T follicular helper cell (primary cell): ENCODE results near the gene TAC4.

Experiments
- DNase-seq: peaks from one replicate; pipeline ENCODE4 v3.0.0-alpha.2; 2020; ENCODE audit warnings: low read depth

TAC4 gene

GRCh38 chr17:49873466-49873865 lies 25.6 kb upstream of the TAC4 start:
- no peak for DNase-seq

- DNase-seq, result no peak
Measured at GRCh38 chr17:49872754-49873377, 25.0 kb upstream of the TAC4 start.

GRCh38 chr17:49871211-49871610 lies 23.3 kb upstream of the TAC4 start:
- DNase-seq, result no peak

DNA sequence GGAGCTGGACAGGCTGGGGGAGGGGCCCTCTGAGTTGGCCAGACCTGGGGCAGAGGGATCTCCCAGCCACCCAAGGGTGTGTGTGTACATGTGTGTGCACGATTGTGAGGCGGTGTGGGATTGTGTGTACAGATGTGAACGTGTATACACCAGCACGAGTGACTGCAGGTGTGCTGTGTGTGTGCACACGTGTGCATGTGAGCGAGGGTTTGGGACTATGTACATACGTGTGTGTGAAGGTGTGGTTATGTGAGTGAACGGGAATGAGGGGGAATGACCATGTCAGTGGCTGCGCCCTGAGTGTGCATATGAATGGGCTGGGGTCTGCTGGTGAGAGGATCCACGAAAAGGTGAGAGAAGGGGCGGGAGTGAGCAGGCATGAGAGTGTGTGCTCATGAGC lies 22.4 kb upstream of the TAC4 start:
- DNase-seq, result no peak

- DNase-seq, result no peak
Measured at GRCh38 chr17:49869038-49869374, 21.1 kb upstream of the TAC4 start.

GRCh38 chr17:49866882-49867413 lies 19.1 kb upstream of the TAC4 start:
- DNase-seq, result no peak

DNA sequence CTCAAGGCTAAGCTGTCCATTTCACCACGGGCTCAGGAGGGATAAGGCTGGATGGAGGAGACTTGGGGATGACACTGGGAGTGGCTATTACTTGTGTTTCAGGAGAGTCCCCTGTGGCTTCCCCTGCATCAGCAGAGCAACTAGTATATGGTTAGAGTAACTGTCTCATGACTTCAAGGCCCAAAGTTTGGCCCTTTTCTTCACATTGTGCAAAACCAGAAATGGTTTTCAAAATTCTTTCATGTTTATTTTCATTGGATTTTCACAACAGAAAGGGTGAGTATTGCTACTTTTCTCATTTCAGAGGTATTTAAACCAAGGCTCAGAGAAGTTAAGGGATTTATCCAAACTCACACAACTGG lies 18.1 kb upstream of the TAC4 start:
- DNase-seq, result no peak

DNA sequence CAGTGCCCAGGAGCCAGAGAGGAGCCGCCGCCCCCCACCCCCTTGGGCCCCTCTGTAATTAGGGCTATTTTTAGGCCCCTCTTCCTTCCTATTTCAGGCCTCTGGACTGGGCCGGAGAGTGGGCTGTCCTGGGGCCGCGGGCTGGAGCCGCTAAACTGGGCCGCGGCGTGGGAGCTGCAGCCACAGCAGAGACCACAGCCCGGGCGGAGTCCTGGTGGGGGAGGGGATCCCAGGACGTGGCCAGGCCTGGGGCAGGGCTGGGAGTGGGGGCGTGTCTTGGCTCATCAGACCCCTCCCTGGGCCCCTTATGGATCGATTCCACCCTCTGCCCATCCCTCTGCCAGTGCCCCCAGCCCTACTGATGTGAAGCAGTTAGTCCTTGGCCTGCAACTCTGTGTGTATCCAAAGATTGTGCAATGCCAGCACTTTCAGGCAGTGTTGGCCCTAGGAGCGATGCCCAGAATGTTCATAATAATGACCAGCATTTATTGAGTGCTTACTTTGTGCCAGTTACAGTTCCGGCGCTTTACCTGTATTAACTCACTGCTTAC lies 15.0 kb upstream of the TAC4 start:
- DNase-seq, result no peak

GRCh38 chr17:49861150-49861884 lies 13.4 kb upstream of the TAC4 start:
- peak; percentile 40 for DNase-seq

GRCh38 chr17:49859991-49860953 lies 12.4 kb upstream of the TAC4 start:
- no peak for DNase-seq

DNA sequence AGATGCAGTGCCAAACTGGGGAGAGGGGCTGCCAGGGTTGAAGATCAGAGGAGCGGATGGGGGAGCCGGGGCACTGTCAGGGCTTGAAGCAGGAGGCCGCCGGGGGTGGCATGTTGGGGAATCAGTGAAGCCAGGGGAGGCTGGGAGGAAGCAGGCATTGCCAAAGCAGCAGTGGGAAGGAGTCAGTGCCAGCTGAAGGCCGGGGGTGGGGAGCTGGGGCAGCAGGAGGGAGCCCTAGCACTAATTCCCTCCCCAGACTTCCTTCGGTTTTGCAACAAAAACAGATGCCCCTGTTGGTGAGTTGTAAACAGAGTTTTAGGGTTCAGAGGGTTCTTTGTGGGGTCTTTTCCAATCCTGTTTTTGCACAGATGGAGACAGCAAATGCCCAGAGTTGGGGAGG lies 10.9 kb upstream of the TAC4 start:
- DNase-seq, result no peak

DNA sequence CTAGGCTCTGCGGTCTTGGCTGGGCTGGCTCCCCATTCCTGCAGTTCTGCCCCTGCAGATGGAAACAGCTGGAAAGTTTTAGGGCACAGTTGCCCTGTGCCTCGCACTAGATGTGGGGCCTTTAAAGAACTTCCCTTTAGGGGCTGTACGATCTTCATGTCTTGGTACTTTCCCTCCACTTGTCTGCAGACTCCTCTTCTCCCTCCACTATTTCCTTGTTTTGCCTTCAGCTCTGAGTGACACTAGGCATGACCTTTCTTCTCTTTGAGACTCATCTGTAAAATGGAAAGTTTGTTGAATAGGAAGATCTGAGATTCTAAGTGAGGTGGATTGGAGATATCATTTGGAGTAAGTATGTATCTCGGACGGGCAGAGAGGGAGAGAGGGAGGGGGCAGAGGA lies 6.3 kb upstream of the TAC4 start:
- no peak for DNase-seq

- DNase-seq, result no peak
Measured at GRCh38 chr17:49853470-49854015, 5.7 kb upstream of the TAC4 start.

DNA sequence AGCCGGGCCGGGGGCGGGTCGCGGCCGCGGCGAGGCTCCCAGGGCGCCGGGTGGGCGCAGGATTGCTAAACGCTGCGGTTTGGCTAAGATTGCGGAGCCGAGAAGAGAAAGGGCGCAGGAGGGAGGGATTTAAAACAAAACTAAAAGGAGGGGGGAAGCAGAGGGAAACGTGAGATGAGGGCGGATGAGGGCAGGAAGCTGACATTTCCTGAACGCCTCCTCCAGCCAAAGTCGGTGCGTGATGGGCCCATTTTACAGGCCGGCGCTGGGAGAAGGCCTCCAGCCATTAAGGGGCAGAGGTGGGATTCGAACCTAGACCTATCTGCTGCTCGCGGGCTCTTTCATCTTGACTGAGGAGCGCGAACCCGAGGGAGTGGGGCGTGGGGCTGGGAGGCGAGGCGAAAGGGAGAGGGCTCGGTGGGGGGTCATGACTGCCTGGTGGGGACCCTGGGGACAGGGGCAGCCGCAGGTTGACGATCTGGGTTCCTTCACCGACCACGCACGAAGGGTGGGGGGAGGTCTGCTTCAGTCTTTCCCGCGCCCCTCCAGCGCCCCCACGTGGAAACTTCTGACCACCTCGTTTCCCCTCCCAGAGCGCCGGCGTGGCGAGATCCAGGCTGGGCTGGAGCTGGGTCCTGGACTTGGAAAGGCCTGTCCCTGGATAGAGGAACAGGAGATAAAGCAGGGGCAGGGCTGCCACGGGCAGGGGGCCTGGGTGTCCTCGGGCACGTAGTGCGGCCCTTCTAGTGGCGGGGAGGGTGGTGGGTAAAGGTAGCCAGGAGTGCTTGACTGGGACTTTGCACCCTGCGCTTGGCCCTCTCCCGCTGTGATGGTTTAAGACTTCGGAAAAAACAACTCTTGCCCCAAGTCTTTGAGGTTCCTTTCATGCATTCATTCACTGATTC lies 3.8 kb upstream of the TAC4 start:
- DNase-seq, result peak; percentile 51

DNA sequence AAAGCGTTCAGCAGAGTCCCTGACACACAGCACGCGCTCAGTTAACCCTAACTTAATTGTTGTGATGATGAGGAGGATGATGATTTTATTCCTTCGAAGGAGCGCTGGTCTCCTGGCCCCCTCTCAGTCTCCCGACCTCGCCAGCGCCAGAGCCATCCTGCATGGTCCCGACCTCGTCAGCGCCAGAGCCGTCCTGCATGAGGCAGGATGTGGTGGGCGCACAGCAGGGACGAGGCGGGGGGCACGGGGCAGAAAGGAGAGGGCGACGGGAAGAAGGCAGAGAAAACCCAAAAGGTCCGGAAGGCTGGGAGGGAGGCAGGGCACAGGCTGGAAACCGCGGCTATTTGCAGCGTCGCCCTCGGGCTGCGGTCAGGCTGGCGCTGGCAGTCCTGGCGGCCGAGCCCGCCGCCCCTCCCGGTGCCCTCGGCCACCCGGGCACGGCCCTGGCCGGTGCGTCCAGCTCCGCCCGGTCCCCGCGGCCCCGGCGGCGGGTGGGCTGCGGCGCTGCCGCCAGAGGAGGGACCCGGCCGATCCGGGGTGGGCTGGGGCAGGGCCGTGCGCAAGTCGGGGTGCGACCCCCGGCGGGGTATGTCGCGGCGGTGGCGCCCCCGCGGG lies 3.0 kb upstream of the TAC4 start:
- no peak for DNase-seq

- DNase-seq, result no peak
Measured at GRCh38 chr17:49850218-49850610, 2.3 kb upstream of the TAC4 start.

DNA sequence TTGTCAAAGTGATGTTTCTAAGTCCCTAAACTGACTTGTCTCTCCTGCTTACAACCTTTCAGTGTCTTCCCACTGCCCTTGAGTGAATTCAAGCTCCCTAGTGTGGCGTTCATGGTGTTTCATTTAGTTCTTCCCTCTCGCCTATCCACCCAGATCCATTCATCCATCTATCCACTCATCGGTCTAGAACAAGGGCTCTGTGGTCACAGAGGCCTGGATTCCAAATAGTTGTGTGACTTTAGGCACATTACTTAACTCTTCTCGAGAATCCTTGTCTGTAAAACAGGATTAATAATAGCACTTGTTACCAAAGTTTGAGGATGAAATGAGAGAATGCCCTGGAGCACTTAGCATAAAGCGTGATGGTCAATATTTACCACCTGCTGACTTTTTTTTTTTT lies 870 bp upstream of the TAC4 start:
- DNase-seq, result no peak

DNA sequence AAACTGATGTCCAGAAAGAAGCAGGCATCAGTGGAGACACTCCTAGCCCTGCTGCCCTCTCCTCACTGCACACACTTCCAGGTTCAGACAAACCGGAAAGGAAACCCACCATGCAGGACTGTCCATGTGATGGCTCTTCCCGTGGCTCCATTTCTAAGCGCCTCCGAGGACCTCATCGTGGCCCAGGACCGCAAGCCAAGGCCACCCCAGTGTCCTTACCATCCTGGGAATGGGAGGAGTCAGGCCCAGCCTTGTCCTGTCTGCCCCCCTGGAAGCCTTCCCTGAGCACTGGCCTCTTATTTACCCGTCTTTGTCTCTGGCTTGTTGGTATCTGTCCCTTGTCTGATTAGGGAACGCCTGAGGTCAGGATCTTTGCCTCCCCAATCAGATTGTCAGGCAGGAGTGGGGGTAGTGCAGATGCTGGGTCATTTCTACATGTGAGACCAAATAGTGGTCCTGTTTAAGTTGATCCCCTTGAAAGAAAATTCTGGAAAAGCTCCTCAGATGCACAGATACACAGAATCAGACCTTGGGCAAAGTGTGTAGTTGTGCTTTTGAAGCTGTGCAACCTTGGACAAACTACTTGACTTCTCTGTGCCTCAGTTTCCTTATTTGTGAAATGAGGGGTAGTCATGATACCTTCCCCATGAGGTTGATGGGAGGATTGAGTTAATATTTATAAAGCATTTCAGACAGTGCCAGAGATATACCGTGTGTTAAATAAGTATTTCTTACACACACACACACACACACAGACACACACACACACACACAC lies 744 bp downstream of the TAC4 start:
- DNase-seq, result no peak

DNA sequence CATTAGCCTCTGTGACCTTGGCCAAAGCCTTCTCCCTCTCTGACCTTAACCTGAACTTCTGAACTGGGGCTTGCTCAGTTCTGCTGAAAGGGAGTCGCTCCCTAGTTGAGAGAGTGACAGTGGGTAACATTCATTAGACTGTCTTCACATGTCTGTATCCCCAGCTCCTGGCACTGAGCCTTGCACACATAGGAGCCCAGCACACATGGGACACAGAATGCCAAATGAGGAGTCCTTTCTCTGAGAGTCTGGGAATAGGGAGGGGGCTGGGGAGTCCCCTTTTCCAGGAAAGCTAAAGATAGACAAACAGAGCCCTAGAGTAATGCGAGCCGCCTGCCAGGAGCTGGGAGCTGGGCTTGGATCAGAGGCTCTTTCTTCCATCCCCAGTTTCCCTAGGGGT lies 2.5 kb downstream of the TAC4 start:
- DNase-seq, result no peak
